ENCODE measurements around the gene DCAF4. TPM values are rescaled to one million over a fixed set of nuclear protein-coding genes. Genes with fewer than 3 reads are reported as not detected.

DCAF4 gene
- total and polyA plus RNA-seq, 2 donors (not counting 1 experiment from before 2014, with no cell fraction given): 10.2 to 20.7 TPM

DNA sequence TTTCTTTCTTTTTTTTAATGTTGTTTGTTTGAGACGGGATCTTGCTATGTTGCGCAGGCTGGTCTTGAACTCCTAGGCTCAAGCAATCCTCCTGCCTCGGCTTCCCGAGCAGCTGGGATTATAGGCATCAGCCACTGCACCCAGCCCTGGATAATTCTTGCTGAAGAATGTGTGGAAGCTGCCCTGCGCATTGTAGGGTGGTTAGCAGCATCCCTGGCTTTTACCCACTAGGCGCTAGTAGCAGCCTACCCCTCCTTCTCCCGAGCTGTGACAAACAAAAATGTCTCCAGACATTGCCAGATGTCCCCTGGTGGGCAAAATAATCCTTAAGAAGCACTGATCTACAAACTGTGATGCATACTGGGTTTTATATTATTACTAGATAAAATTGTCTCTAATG lies 6.6 kb downstream of the DCAF4 start:
- no peaks in the 10 kb centered on the region for H4K20me1 ChIP-seq (ENCODE audit: control insufficient read depth, extremely low read depth, insufficient read depth, low read length)
- no peak overlapping the region for H3K27ac ChIP-seq (ENCODE audit: insufficient read depth, low read length)
- DNase-seq (ENCODE audit: low read depth in 2 of 2): no peak
- no peak overlapping the region for H3K9ac ChIP-seq (ENCODE audit: insufficient read depth, low read length)
- no peak overlapping the region for H3K4me3 ChIP-seq (replicated peaks in 1 of 4; ENCODE audit: control extremely low read depth in 1 of 4, insufficient read depth in 1 of 4, low read depth in 3 of 4, low read length in 4 of 4)
- H3K4me2 ChIP-seq (ENCODE audit: extremely low read depth, insufficient read depth, low read length): no peak overlapping the region
- no peaks in the 10 kb centered on the region for H3K4me1 ChIP-seq (ENCODE audit: control insufficient read depth, extremely low read depth, insufficient read depth, low read length)
- H3K79me2 ChIP-seq (ENCODE audit: control insufficient read depth, insufficient read depth, low read length): peaks cover 2% of the 10 kb centered on the region
- H3K9me3 ChIP-seq (ENCODE audit: control insufficient read depth, insufficient read depth, low read depth, low read length): no peaks in the 10 kb centered on the region
- H3K27me3 ChIP-seq (ENCODE audit: control insufficient read depth, insufficient read depth, low read length): no peaks in the 10 kb centered on the region
- H3K36me3 ChIP-seq (ENCODE audit: control insufficient read depth, insufficient read depth, low read length): peaks cover 3% of the 10 kb centered on the region
- H2AFZ ChIP-seq (ENCODE audit: low read length): no peak overlapping the region
- TF ChIP-seq EZH2 (IDR thresholded peaks at IDR 0.05; ENCODE audit: low read length, missing control alignments): no peak
- TF ChIP-seq, protein P1, sequence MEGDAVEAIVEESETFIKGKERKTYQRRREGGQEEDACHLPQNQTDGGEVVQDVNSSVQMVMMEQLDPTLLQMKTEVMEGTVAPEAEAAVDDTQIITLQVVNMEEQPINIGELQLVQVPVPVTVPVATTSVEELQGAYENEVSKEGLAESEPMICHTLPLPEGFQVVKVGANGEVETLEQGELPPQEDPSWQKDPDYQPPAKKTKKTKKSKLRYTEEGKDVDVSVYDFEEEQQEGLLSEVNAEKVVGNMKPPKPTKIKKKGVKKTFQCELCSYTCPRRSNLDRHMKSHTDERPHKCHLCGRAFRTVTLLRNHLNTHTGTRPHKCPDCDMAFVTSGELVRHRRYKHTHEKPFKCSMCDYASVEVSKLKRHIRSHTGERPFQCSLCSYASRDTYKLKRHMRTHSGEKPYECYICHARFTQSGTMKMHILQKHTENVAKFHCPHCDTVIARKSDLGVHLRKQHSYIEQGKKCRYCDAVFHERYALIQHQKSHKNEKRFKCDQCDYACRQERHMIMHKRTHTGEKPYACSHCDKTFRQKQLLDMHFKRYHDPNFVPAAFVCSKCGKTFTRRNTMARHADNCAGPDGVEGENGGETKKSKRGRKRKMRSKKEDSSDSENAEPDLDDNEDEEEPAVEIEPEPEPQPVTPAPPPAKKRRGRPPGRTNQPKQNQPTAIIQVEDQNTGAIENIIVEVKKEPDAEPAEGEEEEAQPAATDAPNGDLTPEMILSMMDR (conservative IDR thresholded peaks at IDR 0.05 in 1 of 2, IDR thresholded peaks at IDR 0.05 in 1 of 2; ENCODE audit: low read depth in 1 of 2, low read length in 2 of 2): no peak

DNA sequence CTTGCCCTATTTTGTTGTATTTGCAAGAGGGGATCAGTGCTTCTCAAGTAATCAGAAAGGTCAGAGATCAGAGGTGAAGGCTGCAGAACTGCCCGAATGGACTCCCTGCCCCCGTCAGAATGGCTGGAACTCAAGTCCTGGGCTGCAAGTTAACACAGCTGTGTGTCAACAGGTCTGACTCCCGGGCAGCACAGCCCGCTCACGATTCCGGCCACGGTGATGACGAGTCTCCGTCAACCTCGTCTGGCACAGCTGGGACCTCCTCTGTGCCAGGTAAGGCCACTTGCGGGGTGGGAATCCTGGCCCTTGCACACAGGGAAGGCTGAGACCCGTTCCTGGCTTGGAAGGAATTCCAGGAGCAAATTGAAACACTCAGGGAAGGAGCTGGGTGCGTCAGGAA lies 13.4 kb downstream of the DCAF4 start:
- Histone ChIP-seq H3K4me2 (ENCODE audit: extremely low read depth, insufficient read depth, low read length) (no peak overlapping the region), H3K79me2 (ENCODE audit: control insufficient read depth, insufficient read depth, low read length) (no peaks in the 10 kb centered on the region), H3K36me3 (ENCODE audit: control insufficient read depth, insufficient read depth, low read length) (peaks cover 9% of the 10 kb centered on the region), H3K9ac (ENCODE audit: insufficient read depth, low read length) (no peak overlapping the region), H3K4me3 (replicated peaks in 1 of 4; ENCODE audit: control extremely low read depth in 1 of 4, insufficient read depth in 1 of 4, low read depth in 3 of 4, low read length in 4 of 4) (no peak overlapping the region), H3K27ac (ENCODE audit: insufficient read depth, low read length) (no peak overlapping the region), H4K20me1 (ENCODE audit: control insufficient read depth, extremely low read depth, insufficient read depth, low read length) (no peaks in the 10 kb centered on the region), H2AFZ (ENCODE audit: low read length) (no peak overlapping the region), H3K9me3 (ENCODE audit: control insufficient read depth, insufficient read depth, low read depth, low read length) (no peaks in the 10 kb centered on the region), H3K27me3 (ENCODE audit: control insufficient read depth, insufficient read depth, low read length) (no peaks in the 10 kb centered on the region), H3K4me1 (ENCODE audit: control insufficient read depth, extremely low read depth, insufficient read depth, low read length) (no peaks in the 10 kb centered on the region)
- DNase-seq (ENCODE audit: low read depth in 2 of 2): no peak
- no peak for TF ChIP-seq EZH2 (IDR thresholded peaks at IDR 0.05; ENCODE audit: low read length, missing control alignments)
- TF ChIP-seq, protein P1 (conservative IDR thresholded peaks at IDR 0.05 in 1 of 2, IDR thresholded peaks at IDR 0.05 in 1 of 2; ENCODE audit: low read depth in 1 of 2, low read length in 2 of 2): no peak

DNA sequence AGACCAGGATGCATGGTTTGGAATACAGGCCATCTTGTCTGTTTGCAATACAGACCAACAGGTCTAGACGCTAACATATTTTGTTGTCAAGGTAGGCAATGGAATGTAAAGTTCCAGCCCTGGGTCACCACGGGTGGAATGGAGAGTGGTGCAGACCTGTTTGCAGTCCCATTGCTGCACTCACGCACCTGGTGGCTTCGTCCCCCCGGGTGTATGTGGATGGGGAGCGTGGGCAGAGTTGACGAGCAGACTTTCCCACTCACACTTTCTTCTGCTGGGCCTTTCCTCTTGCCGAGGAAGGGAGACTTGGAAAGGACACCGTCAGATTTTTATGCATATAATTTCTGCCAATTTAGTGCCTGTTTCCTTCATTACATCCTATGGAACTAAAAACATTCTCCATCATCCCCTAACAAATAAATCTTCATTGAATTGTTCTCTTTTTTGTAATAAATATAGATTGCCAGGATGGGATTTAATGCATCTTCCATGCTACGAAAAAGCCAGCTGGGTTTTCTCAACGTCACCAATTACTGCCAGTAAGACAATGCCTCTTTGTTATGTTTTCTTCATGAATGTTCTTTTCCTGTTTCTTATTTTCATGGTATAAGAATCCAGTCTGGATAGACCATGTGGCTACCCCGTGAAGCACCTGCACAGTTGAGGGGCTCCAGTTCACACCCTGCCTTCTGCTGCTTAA lies 15.2 kb downstream of the DCAF4 start:
- H3K4me3 ChIP-seq (replicated peaks in 1 of 4; ENCODE audit: control extremely low read depth in 1 of 4, insufficient read depth in 1 of 4, low read depth in 3 of 4, low read length in 4 of 4): no peak overlapping the region
- DNase-seq (ENCODE audit: low read depth in 2 of 2): no peak
- no peaks in the 10 kb centered on the region for H3K27me3 ChIP-seq (ENCODE audit: control insufficient read depth, insufficient read depth, low read length)
- H3K9ac ChIP-seq (ENCODE audit: insufficient read depth, low read length): no peak overlapping the region
- no peaks in the 10 kb centered on the region for H3K4me1 ChIP-seq (ENCODE audit: control insufficient read depth, extremely low read depth, insufficient read depth, low read length)
- no peak overlapping the region for H3K4me2 ChIP-seq (ENCODE audit: extremely low read depth, insufficient read depth, low read length)
- H3K27ac ChIP-seq (ENCODE audit: insufficient read depth, low read length): no peak overlapping the region
- H2AFZ ChIP-seq (ENCODE audit: low read length): no peak overlapping the region
- H3K36me3 ChIP-seq (ENCODE audit: control insufficient read depth, insufficient read depth, low read length): peaks cover 9% of the 10 kb centered on the region
- no peak for TF ChIP-seq EZH2 (IDR thresholded peaks at IDR 0.05; ENCODE audit: low read length, missing control alignments)
- TF ChIP-seq, protein P1 (conservative IDR thresholded peaks at IDR 0.05 in 1 of 2, IDR thresholded peaks at IDR 0.05 in 1 of 2; ENCODE audit: low read depth in 1 of 2, low read length in 2 of 2): no peak
- H4K20me1 ChIP-seq (ENCODE audit: control insufficient read depth, extremely low read depth, insufficient read depth, low read length): no peaks in the 10 kb centered on the region
- H3K9me3 ChIP-seq (ENCODE audit: control insufficient read depth, insufficient read depth, low read depth, low read length): no peaks in the 10 kb centered on the region
- H3K79me2 ChIP-seq (ENCODE audit: control insufficient read depth, insufficient read depth, low read length): no peaks in the 10 kb centered on the region
